HepG2 (cell line): ENCODE data around the gene SPDYE17. TPM values are rescaled to one million over a fixed set of nuclear protein-coding genes. Genes with fewer than 3 reads are reported as not detected.
A peak's percentile ranks its signal among the peaks of the same experiment; 100 is the strongest.
"Not testable (repeated sequence)": the region's sequence is repeated elsewhere in the genome, so short reads cannot be mapped to it uniquely, and the experiment has no call there.

Experiments used
- ATAC-seq: fragments of 200-7000 bp; cut with Tn5 transposase; 3 replicates; pipeline ENCODE4 v1.9.1; 2020; ENCODE audit warnings: mild to moderate bottlenecking, moderate library complexity
- BruUV-seq: library from RNA; stranded (reverse); fragments of 400-500 nt; replicated peaks from 2 replicates; lab custom pipeline; 2021; lab: Mats Ljungman, UMichigan
- CTCF ChIA-PET: fragments of 300-600 bp; formaldehyde crosslinking; extraction: SDS; loops from one replicate; lab custom pipeline; 2021; ENCODE audit warnings: low total read pairs, inconsistent platforms, low intra/inter-chr PET ratio; lab: Yijun Ruan, JAX
- POLR2A ChIA-PET: fragments of 350-600 bp; sonication (Branson Sonifier 250); formaldehyde crosslinking; loops from one replicate; lab custom pipeline; 2020; ENCODE audit warnings: antibody characterized with exemption, inconsistent platforms; lab: Yijun Ruan, JAX
- DNase-seq: peaks from one replicate; pipeline ENCODE4 v3.0.0-alpha.2; 2015; ENCODE audit warnings: low spot score
- FAIRE-seq: peaks from 3 replicates; lab custom pipeline; 2011; peaks lifted over from hg19 to GRCh38; lab: Jason Lieb, UNC
- H2AFZ ChIP-seq: one replicate; pipeline ENCODE4 v1.6.1; 2011; ENCODE audit warnings: low read length, inconsistent platforms
- H3K27ac ChIP-seq: fragments of 300-600 bp; 3 replicates; pipeline ENCODE4 v1.8.0; 2011; ENCODE audit warnings: mixed run types, mild to moderate bottlenecking, mixed read lengths, low read length, inconsistent platforms; ENCODE audit not compliant: insufficient read depth; ENCODE audit errors: extremely low read length
- H3K27me3 ChIP-seq, 2 experiments: fragments of 200-600 bp in 1 of 2; 2 replicates in 1 of 2; 3 replicates in 1 of 2; pipeline versions ENCODE4 v1.6.0 to v1.8.0; 2011; ENCODE audit warnings: low read length in 2 of 2, mild to moderate bottlenecking in 2 of 2, moderate library complexity in 2 of 2, inconsistent platforms in 1 of 2; ENCODE audit not compliant: insufficient read depth in 2 of 2, control insufficient read depth in 1 of 2
- H3K36me3 ChIP-seq, 2 experiments: fragments of 200-600 bp in 1 of 2; replicated peaks in 1 of 2; 2 replicates in 1 of 2; 3 replicates in 1 of 2; pipeline versions ENCODE4 v1.5.1 to v1.8.0; 2011; ENCODE audit warnings: low read length in 2 of 2, inconsistent platforms in 1 of 2; ENCODE audit not compliant: insufficient read depth in 2 of 2, control insufficient read depth in 1 of 2
- H3K4me1 ChIP-seq: 2 replicates; pipeline ENCODE4 v1.5.1; 2012; ENCODE audit warnings: low read length, inconsistent platforms; ENCODE audit not compliant: insufficient read depth
- H3K4me2 ChIP-seq: 2 replicates; pipeline ENCODE4 v1.6.0; 2011; ENCODE audit warnings: low read depth, low read length, inconsistent platforms
- H3K4me3 ChIP-seq, 3 experiments: fragments of 200-600 bp in 1 of 3; sonication (generic), shearing (Covaris generic) in 1 of 3; replicated peaks in 1 of 3; 2 replicates each; pipeline ENCODE4 v1.5.1; 2011 to 2016; ENCODE audit warnings: low read length in 3 of 3, inconsistent platforms in 2 of 3, low read depth in 2 of 3, mild to moderate bottlenecking in 2 of 3, control low read depth in 1 of 3, mixed read lengths in 1 of 3; ENCODE audit not compliant: insufficient read depth in 1 of 3
- H3K79me2 ChIP-seq: one replicate; pipeline ENCODE4 v1.6.1; 2011; ENCODE audit warnings: low read length, inconsistent platforms; ENCODE audit not compliant: insufficient read depth
- H3K9ac ChIP-seq: 2 replicates; pipeline ENCODE4 v1.6.0; 2011; ENCODE audit warnings: mild to moderate bottlenecking, low read depth, low read length, inconsistent platforms; ENCODE audit not compliant: insufficient read depth
- H3K9me3 ChIP-seq: 2 replicates; pipeline ENCODE4 v1.5.1; 2012; ENCODE audit warnings: mild to moderate bottlenecking, low read length
- H4K20me1 ChIP-seq: 2 replicates; pipeline ENCODE4 v1.6.0; 2011; ENCODE audit warnings: inconsistent platforms, mild to moderate bottlenecking, low read length, moderate library complexity; ENCODE audit not compliant: insufficient read depth
- FOXA1 ChIP-seq, 2 experiments: fragments of 450-650 bp in 1 of 2; sonication (generic) in 1 of 2; formaldehyde crosslinking in 1 of 2; IDR thresholded peaks; 2 replicates each; pipeline versions ENCODE4 v1.4.0 to v1.6.1; 2016 to 2020; ENCODE audit warnings: missing genetic modification reagents in 1 of 2
- RXRB ChIP-seq: IDR thresholded peaks from 2 replicates; pipeline ENCODE4 v1.6.1; 2016; ENCODE audit warnings: borderline replicate concordance, missing genetic modification reagents, missing compliant biosample characterization
- SIX1 ChIP-seq: sonication (generic); formaldehyde crosslinking; IDR thresholded peaks from 2 replicates; pipeline ENCODE4 v1.4.0; 2020; ENCODE audit warnings: missing genetic modification reagents, borderline replicate concordance
- SOX13 ChIP-seq, 3 experiments: fragments of 450-650 bp in 1 of 3; sonication (generic) in 1 of 3; formaldehyde crosslinking in 1 of 3; IDR thresholded peaks in 2 of 3; conservative IDR thresholded peaks in 1 of 3; 2 replicates each; pipeline versions ENCODE4 v1.5.0 to v1.6.1; 2016 to 2020; ENCODE audit warnings: antibody characterized with exemption in 1 of 3, mild to moderate bottlenecking in 1 of 3, missing compliant biosample characterization in 1 of 3, missing genetic modification reagents in 1 of 3, moderate library complexity in 1 of 3
- WGBS: methylation state at CpG from one replicate; pipeline ENCODE4 v1.1.6; 2017; ENCODE audit warnings: low lambda C conversion rate; 5-methylcytosine and 5-hydroxymethylcytosine counted together
- in situ Hi-C: cut with HindIII; loops from 2 replicates; pipeline ENCODE4 v1.10.0; 2017; ENCODE audit warnings: low pct_unique_long_range_greater_than_20kb; ENCODE audit not compliant: extremely low pct_ligation_motif_present
- intact Hi-C: fragments of 100-400 bp; cut with micrococcal nuclease; formaldehyde crosslinking; loops from one replicate; pipeline ENCODE4 v1.10.0; 2022; ENCODE audit not compliant: unreplicated experiment
- polyA plus RNA-seq, 8 experiments: library from polyadenylated mRNA; depleted of rRNA in 3 of 8; stranded (reverse) in 7 of 8; unstranded in 1 of 8; fragments of >200 nt; fragmentation: Illumina TruSeq in 4 of 8; extraction: Trizol in 4 of 8; gene quantifications; 2 replicates each; pipeline versions ENCODE4 v1.2.1 to v1.2.3, GENCODE V29; 2011 to 2016; ENCODE audit warnings: low read depth in 4 of 8, missing spikeins in 1 of 8, mixed read lengths in 1 of 8; ENCODE audit not compliant: insufficient read depth in 1 of 8
- total RNA-seq, 5 experiments: library from RNA; depleted of rRNA; stranded (reverse); fragments of >200 nt; fragmentation: Illumina TruSeq; extraction: Trizol; gene quantifications; 2 replicates each; pipeline ENCODE4 v1.2.3, GENCODE V29; 2016; ENCODE audit warnings: low read depth in 1 of 5
- TF ChIP-seq, protein P1 (sequence below): IDR thresholded peaks from 2 replicates; pipeline ENCODE4 v1.6.1; 2016; ENCODE audit warnings: mild to moderate bottlenecking
- TF ChIP-seq, protein P2 (sequence below): sonication (generic); formaldehyde crosslinking; IDR thresholded peaks from 2 replicates; pipeline ENCODE4 v1.4.0; 2020; ENCODE audit warnings: missing genetic modification reagents

SPDYE17 gene
- total and polyA plus RNA-seq, 2 of the 13 experiments (the other 11 are each of a cell fraction or from before 2014, with no cell fraction given) = not detected

DNA sequence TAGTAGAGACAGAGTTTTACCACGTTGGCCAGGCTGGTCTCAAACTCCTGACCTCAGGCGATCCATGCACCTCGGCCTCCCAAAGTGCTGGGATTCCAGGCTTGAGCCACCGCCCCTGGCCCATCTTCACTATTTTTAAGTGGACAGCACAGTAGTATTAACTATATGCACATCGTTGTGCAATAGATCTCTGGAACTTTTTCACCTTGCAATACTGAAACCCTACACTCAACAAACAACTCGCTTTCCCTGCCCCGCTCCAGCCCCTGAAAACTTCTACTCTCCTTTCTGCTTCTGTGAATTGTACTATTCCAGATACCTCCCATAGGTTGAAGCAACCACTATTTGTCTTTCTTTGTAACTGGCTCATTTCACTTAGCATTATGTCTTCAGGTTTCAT, 33.7 kb upstream of the SPDYE17 start (continued):
- TF ChIP-seq, protein P1, sequence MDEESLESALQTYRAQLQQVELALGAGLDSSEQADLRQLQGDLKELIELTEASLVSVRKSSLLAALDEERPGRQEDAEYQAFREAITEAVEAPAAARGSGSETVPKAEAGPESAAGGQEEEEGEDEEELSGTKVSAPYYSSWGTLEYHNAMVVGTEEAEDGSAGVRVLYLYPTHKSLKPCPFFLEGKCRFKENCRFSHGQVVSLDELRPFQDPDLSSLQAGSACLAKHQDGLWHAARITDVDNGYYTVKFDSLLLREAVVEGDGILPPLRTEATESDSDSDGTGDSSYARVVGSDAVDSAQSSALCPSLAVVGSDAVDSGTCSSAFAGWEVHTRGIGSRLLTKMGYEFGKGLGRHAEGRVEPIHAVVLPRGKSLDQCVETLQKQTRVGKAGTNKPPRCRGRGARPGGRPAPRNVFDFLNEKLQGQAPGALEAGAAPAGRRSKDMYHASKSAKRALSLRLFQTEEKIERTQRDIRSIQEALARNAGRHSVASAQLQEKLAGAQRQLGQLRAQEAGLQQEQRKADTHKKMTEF (CRISPR knock-in tag) = peak; percentile 48; the same call in 1 of the 2 replicates
- TF ChIP-seq SIX1 (CRISPR knock-in tag) (peak; percentile 98), FOXA1 (CRISPR knock-in tag; IDR thresholded peaks at IDR 0.05) (peak; percentile 55), RXRB (CRISPR knock-in tag) (0 out of 2 replicates have a peak, but pooled peaks have one; percentile 28), SOX13 (CRISPR knock-in tag; conservative IDR thresholded peaks at IDR 0.05 in 1 of 2, IDR thresholded peaks at IDR 0.05 in 1 of 2) (peak in 1 of 2 experiments; percentile 44; a peak in 1 of 4 replicates)
- not testable (repeated sequence) for TF ChIP-seq FOXA1, SOX13 (IDR thresholded peaks at IDR 0.05)
- TF ChIP-seq, protein P2, sequence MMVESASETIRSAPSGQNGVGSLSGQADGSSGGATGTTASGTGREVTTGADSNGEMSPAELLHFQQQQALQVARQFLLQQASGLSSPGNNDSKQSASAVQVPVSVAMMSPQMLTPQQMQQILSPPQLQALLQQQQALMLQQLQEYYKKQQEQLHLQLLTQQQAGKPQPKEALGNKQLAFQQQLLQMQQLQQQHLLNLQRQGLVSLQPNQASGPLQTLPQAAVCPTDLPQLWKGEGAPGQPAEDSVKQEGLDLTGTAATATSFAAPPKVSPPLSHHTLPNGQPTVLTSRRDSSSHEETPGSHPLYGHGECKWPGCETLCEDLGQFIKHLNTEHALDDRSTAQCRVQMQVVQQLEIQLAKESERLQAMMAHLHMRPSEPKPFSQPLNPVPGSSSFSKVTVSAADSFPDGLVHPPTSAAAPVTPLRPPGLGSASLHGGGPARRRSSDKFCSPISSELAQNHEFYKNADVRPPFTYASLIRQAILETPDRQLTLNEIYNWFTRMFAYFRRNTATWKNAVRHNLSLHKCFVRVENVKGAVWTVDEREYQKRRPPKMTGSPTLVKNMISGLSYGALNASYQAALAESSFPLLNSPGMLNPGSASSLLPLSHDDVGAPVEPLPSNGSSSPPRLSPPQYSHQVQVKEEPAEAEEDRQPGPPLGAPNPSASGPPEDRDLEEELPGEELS = peak; percentile 36; the same call in 1 of the 2 replicates
- TF ChIP-seq, all 625 proteins: peak for 29; not testable (repeated sequence) for 596

DNA sequence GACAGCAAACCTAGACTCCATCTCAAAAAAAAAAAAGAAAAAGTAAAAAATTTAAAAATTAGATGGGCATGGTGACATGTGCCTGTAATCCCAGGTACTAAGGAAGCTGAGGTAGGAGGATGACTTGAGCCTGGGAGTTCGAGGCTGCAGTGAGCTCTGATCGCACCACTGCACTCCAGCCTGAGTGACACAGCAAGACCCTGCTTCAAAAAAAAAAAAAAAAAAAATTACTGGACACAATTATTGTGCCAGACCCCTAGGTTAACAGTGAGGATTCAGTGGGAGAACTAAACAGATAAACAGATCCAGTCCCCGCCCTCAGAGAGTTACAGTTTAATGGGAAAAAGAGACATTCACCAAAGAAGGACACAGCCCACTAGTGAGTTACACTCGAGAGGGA, 31.6 kb upstream of the SPDYE17 start:
- DNase-seq, POLR2A ChIA-PET, H3K27ac ChIP-seq, ATAC-seq, H3K27me3 ChIP-seq, intact Hi-C loops, H2AFZ ChIP-seq, H3K36me3 ChIP-seq, H3K9me3 ChIP-seq, FAIRE-seq, H3K4me3 ChIP-seq, H3K9ac ChIP-seq, in situ Hi-C loops, H4K20me1 ChIP-seq, H3K79me2 ChIP-seq, H3K4me2 ChIP-seq, CTCF ChIA-PET: not testable (repeated sequence)
- TSS peak; percentile 78 for BruUV-seq
- H3K4me1 ChIP-seq = peaks cover 11% of the 10 kb centered on the region
- WGBS = 99% methylated on average over 4 of the region's 4 CpGs

DNA sequence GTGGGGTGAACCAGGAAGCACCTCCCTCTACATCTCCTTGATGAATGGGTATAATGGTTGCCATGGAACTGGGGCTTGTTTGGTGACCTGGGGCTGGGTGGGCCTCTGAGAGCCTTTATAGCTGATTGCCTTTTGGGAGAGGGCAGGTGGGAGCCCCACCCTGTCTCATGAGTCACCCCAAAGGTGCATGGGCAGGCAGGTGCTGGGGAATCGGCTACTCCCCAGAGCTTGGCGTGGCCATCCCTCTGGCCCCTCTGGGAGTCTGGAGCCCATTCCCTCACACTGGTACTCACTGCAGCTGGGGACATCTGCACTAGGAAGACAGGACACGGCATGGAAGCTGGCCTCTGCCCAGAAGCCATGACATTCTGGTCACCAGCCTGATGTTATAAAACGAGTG, 30.4 kb upstream of the SPDYE17 start, which contains the start of gene SPDYE18:
Gene SPDYE18, minus strand, starts transcription at position 2 of the 400 bp plus-strand sequence. CDS start 2,046 bp downstream, outside the sequence.
- H2AFZ ChIP-seq, DNase-seq, H3K79me2 ChIP-seq, FAIRE-seq, POLR2A ChIA-PET, in situ Hi-C loops, ATAC-seq, H3K27me3 ChIP-seq, H3K9ac ChIP-seq, H3K4me2 ChIP-seq, H3K9me3 ChIP-seq, H4K20me1 ChIP-seq, CTCF ChIA-PET, H3K4me3 ChIP-seq, intact Hi-C loops, BruUV-seq, H3K27ac ChIP-seq, H3K36me3 ChIP-seq: not testable (repeated sequence)
- peaks cover 11% of the 10 kb centered on the region for H3K4me1 ChIP-seq
- whole genome bisulfite sequencing = 100% methylated on average over 1 of the region's 4 CpGs
